GM21737 (cell line): ENCODE measurements around the gene ZMYND19.
"Not testable (repeated sequence)": the region's sequence is repeated elsewhere in the genome, so short reads cannot be mapped to it uniquely, and the experiment has no call there.

Experiments used
- ATAC-seq: cut with Tn5 transposase; IDR thresholded peaks from one replicate; pipeline ENCODE4 v1.9.1; 2021; ENCODE audit warnings: mild to moderate bottlenecking, moderate library complexity; ENCODE audit not compliant: unreplicated experiment

Gene ZMYND19

DNA sequence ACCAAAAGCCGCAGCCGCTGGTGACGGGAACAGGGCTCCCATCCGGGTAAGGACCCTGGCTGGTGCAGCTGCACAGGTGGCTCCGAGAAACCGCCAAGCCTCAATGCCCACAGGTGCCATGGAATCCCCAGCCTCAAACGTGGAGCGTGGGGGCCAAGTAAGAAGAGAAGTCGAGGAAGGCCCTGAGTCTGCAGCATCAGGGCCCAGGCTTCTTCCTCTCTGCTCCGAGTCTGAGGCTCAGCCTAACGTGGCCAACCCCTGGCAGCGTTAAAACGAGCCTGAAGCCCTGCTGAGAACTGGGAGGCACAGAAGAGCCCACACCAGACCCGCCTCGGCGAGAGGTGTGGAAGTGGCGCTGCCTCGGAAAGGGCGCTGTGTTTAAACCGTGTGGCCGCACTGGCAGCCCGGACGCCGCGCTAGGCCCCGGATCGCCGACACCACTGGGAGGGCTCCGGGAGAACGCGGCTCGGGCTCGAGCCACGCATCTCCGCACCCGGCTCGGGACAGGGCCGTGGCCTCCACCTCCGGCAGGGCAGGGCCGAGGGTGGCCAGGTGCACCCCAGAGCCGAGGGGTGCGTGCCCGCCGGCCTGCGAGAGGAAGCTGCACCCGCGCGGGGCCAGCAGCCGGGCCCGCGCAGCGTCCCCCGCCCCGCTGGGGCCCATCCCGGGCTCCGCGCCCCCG lies 730 bp downstream of the ZMYND19 start:
- ATAC-seq = peak; percentile 24

DNA sequence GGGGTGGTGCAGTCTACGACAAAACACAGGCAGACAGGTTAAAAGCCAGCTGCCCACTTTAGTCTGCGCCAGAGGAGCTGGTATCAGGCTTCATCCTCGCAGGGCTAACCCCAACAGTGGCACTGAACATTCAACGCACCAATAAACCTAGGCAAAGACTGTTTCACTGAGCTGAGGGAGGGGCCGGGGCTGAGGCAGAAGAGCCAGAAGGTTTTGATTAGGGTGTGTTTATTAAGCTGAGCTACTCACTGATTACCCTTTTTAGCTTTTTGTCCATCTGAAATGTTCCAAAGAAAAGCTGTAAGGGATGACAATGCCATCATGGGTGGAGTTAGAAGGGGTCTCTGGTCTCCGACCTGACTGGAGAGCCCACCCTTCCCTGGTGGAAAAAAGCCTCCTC lies 1.4 kb downstream of the ZMYND19 start:
- no peak for ATAC-seq

DNA sequence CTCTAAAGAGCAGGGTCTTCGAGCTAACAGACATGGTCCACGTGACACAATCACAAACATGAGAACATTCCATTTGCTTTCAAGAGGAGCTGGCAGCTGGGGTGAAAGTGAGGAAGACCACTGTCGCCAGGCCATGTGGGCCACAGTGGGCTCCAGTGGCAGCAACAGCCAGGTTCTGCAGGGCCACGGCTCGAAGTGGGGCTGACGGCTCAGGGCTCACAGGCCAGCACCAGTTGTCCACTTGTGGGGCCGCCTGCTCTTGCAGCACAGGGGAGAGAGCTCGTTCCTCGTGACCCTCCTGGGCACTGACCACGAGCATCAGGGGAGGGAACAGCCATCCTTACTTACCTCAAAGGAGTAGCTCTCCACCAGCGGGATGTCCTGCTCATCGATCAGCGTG lies 2.0 kb downstream of the ZMYND19 start:
- ATAC-seq = no peak

DNA sequence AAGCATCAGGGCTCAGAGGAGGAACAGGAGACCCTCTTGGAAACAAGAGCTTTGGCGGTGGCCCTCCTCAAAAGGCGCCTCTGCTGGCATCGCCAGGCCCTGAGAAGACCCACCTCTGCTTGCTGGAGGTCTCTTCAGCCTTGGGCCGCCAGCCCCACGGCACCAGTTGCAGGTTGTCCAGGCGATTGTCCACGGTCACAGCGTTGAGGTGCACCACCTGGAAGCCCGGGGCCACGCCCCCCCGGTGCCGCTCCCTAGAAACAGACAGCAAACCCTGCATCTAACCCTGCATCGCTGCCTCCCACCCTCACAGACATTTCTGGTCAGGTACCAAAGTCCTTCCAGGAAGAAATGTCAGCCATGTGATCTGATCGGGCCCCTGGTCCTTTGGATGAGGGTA lies 3.5 kb downstream of the ZMYND19 start:
- ATAC-seq = no peak

DNA sequence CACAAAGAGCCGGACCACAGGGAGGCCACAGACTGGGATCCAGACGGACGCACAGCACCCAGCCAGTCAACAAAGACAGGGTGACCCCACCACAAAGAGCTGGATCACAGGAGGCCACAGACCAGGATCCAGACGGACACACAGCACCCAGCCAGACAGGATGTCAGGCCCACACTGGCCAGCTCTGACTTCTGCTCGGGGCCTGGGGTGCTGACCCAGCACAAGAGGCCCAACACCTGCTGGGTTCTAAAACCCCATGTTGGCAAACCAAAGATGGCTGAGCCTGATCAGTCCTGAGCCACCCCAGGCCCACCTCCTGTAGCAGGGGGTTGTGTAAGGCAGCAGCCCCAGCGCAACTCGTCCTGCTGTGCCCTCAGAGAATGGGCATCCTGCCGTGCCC lies 6.4 kb downstream of the ZMYND19 start:
- ATAC-seq = no peak

DNA sequence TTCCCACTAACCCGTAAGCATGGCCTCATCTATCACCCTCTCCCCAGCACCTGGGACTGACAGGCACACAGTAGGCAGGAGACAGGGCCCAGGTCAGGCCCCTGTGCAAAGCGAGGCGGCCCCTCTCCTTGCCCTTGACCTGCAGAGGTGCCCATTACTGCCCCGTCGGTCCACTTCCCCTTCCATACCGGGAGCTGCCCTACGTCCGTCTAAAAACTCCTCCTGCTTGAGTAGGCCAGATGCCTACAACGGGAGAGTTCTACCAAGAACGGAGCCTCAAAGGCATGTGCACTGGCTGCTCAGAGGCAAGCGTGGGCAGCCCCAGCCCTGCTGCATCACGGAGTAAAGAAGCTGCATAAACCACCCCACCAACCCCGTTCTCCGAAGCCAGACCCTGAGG lies 7.0 kb downstream of the ZMYND19 start:
- no peak for ATAC-seq

DNA sequence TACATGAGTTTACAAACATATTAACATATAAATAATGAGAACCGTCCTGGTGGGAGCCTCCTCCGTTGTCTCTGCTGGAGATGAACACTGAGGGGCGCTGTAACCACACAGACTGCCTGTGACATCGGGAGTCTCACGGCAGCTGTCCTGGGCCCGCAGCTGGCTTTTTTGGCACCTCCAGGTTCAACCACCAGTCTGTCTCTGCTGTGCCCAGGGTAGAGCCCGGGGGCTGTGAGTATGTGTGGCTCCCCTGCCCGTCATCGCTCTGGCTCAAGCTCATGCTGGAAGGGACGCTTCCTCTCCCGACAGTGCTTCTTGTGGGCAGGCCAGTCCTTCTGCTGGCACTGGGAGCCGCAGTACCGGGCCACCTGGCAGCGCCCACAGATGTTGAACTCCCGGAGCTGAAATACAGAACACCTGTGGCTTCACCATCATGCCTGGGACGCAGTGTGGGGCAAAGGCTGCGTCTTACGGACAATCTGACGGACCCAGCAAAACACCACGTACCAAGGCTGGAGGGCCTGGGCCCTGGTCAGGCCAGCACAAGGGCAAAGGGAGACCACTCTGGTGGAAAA lies 7.9 kb downstream of the ZMYND19 start:
- no peak for ATAC-seq

DNA sequence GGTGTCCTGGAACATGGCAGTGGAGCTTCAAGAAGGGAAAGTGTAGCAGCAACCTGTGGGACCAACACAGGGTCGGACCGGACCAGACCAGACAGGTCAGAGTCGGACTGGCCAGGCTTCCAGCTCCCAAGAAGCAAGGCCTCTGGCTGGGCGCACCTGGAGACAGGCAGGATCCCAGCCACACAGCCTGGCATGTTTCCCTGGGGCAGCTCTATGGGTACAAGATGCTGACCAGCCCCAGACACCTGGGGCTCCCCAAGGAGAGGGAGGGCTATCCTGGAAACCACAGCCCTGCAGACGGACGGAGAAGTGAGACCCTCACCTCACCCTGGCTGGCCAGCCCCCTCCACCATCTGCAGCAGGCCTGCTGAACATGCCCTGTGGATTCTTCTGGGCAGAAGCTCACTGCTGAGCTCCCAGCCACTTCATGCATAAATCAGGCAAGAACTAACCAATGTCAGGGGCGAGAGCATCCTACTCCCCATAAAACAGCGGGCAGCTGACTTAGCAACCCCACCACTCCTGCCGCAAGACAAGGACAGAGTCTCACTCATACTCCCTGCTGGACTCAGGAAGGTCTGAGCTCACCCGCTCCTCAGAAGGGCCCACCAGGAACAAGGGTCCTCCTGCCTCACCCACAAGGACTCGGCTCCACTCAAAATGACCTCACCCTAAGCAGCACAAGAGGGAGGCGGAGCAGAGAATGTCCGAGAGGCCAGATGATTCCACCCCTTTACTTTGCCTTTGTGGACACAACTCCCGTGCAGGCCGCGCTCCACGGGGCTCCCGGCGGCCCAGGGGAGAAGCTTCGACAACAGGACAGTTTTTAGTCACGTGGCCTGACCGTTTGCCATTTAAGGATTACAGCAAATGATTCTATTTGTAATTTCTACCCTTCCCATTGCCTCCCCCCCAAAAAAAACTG lies 8.7 kb downstream of the ZMYND19 start:
- no peak for ATAC-seq

DNA sequence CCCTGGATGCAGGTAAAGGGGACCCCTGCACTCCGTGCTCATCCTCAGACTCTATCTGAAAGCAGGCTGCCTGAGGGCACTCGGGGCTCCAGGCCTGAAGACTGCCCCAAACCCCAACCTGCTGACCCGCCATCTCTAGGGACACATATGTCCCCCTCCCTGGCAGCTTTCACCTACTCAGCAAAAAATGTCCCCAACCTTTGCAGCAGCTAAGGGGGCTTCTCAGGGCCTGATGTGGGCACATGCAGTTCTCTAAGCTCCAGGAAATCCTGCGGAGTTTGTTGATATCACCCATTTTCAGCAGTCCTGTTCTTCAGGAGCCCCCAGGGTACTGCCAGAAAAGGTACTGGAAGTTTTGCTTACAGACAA lies 9.4 kb downstream of the ZMYND19 start:
- ATAC-seq = no peak

DNA sequence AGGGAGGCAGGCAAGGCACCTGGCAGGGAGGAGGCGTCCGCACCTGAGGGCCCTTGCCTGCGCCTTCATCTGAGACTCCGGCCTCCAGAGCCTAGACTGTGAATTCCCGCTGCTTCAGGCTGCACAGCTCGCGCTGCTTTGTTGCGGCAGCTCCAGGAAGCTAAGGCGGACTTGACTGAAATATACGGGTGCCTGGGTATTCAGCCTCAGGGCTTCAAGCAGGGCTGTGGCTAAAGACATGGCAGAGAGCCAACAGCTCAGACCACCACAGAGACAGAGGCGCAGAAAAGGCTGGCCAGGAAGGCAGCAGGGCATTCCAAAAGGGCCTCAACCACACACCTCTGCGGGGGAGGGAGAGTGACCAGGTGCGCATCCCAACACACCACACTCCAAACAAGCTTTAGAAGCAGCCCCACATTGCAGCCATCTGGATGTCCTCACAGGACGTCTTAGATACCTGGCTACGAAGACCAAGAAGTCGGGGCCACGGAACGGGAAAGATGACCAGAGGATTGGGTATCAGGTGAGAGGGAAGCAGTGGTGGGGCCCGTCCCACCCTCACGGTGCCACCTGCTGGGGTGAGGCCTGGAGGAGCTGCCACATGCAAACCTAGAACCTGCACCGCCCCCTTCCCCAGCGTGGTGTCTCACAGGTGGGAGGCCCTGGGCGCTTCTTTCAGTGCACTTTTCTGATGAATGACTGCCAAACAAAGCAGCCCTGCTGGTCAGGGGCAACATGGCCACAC lies 9.9 kb downstream of the ZMYND19 start:
- ATAC-seq = no peak

DNA sequence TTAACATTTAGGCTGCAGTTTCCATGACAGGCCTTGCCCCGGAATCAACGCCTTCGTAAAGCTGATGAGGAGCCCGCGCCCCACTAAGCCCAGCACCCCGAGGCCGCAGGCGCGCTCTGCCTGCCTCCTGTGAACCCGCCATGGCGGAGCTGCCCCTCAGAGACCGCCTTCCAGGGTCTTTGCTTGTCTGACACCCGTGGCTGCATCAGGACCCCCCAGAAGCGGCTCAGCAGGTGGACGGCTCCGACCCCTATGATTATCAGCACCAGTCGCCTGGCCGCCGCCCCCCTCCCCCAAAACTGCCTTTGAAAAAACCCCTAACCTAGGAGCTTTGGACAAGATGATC lies 11.1 kb downstream of the ZMYND19 start:
- no peak for ATAC-seq

DNA sequence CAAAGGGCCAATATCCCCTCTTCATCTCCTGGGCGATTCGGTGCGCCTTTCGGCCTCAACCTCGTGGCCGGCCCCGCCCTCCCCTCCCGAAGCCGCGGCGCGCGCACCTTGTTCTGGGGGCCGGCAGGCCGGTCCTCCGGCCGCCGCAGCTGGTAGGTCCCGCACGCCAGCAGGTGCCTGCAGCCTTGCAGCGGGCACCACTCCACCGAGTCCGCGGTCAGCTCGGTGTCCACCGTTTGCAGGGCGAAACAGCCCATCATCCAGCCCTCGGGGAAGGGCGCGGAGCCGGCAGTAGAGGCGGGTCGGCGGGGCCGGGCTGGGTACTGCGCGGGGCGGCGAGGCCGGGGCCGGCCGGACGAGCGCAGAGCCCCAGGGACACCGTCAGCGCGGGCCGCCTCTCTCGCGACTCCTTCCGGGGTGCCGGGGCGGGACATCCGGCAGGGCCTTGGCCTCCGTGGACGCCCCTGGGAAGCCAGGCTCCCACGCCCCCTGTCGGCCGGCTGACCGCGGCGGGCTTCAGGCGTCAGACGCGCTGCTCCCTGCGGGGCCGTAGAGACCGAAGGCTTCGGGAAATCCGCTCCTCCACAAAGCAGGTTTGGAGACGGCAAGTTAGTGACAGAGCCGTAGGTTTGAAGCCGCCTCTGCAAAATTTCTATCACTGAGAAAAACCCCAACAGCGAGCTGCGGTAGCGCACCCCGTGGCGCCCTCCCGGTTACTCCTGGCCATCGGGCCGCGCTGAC lies 11.6 kb downstream of the ZMYND19 start, which contains the start of gene DPH7:
Gene DPH7, minus strand, starts transcription at position 408 of the 741 bp plus-strand sequence. Its CDS starts 148 bp downstream, at position 260.
- ATAC-seq = peak; percentile 79

DNA sequence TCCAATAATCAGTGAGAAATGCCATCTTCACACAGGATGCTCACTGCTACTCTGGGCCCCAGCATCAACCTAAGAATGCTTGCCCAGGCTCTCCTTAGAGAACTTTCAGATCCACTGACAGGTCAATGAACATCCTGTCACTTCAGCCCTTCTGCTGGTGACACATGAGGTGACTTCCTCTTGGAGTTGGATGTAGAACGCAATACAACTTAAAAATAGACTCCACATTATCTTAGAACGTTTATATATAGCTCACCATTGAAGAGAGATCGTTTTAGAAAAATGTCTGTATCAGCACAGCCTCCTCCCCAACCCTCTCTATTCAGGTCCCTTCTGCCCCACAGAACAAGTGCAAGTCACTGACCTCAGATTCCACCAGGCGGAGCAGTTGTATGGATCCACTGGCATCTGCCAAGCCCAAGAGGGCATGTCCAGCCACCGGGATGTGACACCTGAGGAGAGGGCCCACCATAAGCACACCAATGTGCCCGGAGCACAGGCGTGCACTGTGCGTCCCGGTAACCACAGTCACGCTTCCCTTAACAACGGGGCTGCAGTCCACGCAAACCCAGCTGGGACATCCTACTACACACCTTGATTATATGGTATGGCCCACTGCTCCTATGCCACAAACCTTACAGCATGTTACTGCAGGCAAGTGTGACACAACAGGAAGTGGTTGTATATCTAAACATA lies 14.4 kb downstream of the ZMYND19 start:
- ATAC-seq = no peak

DNA sequence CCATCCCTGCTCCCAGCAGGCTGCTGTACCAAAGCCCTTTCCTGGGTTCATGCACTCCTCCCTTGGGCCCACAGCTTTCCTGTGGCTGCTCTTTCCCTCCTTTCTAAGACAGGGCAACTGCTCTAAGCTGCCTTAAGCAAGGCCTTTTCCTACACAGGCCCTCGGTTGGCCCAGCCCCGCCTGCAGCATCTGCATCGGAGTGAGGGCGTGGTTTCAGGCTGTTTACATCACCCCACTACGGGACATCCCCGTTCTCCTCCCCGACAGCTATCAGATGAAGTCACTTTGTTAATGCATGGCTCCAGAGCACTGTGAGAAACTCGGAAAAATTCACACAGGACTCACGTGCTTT lies 15.0 kb downstream of the ZMYND19 start:
- no peak for ATAC-seq

DNA sequence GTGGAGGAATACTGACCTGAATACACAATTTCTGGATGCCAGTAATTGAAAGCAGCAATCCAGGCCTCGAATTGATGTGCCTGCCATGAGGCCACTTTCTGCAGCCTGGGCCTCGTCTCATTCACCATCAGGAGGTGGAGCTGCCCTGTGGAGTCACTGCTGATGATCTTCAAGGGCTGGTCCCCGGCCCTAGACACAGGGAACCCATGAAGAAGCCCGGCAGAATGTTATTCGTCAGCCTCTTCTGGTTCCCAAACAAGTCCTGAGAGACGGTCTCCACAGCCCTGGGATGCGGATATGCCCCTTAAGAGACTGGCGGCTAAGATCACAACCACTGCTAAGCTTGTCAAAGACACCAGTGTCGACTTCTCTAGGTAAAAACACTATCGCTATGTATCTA lies 16.1 kb downstream of the ZMYND19 start:
- ATAC-seq = no peak

DNA sequence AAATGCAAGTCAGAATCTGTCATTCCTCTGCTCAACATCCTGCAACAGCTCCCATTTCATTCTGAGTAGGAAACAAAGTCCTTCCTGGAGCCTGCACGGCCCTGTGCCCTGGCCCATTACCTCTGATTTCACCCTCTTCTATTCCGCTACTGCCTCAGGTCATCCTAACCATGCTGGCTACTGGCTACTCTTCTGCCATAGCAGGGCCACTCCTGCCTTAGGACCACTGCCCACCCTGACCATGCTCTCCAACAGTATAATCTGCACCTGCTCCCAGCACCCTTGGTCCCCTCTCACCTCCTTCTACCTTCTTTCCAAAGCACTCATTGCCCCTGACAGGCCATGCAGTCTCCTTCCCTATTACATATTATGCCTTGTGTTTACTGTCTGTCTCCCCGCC lies 19.7 kb downstream of the ZMYND19 start:
- no peak for ATAC-seq

DNA sequence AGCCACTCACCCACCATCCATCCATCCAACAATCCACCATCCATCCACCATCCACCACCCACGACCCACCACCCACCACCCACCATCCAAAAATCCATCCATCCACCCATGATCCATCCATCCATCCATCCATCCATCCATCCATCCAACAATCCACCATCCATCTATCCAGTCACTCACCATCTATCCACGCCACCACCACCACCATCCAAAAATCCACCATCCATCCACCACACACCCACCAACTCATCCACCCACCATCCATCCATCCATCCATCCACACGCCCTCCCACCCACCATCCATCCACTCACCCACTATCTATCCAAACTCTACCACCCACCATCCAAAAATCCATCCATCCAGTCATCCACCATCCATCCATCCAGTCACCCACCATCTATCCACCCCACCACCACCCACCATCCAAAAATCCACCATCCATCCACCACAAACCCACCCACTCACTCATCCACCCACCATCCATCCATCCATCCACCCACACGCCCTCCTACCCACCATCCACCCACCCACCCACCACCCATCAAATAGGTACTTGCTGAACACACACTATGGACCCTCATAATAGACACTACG lies 20.6 kb downstream of the ZMYND19 start:
- no peak for ATAC-seq

DNA sequence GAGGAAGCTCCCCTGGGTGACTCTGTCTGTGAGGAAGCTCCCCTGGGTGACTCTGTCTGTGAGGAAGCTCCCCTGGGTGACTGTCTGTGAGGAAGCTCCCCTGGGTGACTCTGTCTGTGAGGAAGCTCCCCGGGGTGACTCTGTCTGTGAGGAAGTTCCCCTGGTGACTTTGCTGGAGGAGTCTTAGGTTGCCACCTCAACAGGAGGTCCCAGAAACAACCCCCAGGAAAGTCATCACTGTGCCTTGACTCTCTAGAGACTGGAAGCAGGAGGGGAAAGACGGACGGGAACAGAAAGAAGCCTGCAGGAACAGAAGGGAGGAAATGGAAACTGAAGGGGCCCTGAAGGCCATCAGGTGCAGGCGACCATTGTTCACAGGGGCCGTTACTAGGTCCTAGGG lies 21.9 kb downstream of the ZMYND19 start:
- not testable (repeated sequence) for ATAC-seq

DNA sequence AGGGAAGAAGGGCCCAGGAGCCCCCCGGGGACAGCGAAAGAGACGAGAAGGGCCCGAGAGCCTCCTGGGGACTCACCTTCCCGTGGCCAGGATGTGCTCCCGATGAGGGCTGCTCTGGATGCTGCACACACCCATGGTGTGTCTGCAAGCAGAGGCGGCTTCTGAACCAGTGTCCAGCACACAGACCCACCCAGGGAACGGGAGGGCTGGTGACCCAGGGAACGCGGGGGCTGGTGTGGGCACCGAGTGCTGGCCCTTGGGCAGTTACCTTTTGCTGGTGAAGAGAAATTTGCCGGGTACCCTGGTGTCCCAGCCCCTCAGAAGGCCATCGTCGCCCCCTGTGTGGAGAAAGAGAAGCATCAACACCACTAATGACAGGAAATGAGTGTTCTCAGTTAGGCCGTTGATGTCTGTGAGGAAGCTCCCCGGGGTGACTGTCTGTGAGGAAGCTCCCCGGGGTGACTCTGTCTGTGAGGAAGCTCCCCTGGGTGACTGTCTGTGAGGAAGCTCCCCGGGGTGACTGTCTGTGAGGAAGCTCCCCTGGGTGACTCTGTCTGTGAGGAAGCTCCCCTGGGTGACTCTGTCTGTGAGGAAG lies 25.4 kb downstream of the ZMYND19 start:
- no peak for ATAC-seq
